ENCODE data around the gene PPP6R2.
A peak's percentile ranks its signal among the peaks of the same experiment; 100 is the strongest.

PPP6R2 gene

DNA sequence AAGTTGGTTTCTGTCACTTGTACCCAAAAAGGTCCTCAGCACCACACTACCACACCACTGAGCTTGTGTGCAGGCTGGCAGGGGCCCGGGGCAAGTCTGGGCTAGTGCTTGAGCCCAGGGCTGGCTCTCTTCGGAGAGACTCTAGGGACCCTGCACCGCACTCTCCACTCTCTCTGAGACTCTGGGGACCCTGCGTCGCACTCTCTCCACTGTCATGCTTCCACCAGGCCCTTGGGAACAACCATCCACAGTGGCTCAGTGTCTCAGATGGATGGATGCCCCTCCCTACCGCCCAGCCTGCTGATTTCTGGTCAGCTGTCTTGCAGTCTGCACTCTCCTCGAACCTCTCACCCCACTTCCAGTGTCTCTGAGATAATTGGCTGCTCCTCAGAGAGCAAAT is 133.7 kb downstream of the PPP6R2 start:
- TF ChIP-seq JUND (IDR thresholded peaks at IDR 0.05; ENCODE audit: low read depth), result no peak
- in situ Hi-C loops (cut with HindIII; ENCODE audit: low pct_unique_long_range_greater_than_20kb, low sequenced_read_pairs), result no loop called here
- no peak for DNase-seq (ENCODE audit: low read depth in 1 of 2, low spot score in 1 of 2)

DNA sequence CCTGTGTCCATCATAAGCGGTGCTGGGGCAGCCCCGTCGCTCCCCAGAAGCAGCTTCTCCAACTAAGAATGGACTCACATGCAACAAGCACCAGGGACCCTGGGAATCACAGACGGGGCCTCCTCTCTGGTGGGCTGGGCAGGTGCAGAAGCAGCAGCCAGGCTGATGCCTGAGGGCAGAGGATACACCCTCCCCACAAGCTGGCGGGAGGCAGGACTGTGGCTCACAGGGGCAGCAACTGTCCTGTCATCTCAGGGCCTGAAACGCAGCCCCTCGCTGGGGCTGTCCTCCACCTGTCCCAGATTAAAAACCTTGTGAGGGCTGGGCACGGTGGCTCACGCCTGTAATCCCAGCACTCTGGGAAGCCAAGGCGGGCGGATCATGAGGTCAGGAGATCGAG is 134.8 kb downstream of the PPP6R2 start:
- TF ChIP-seq JUND (IDR thresholded peaks at IDR 0.05; ENCODE audit: low read depth), result no peak
- no peak for DNase-seq (ENCODE audit: low read depth in 1 of 2, low spot score in 1 of 2)
- in situ Hi-C loops (cut with HindIII; ENCODE audit: low pct_unique_long_range_greater_than_20kb, low sequenced_read_pairs), result no loop called here

GRCh38 chr22:50479721-50480120 is 136.6 kb downstream of the PPP6R2 start:
- TF ChIP-seq JUND (IDR thresholded peaks at IDR 0.05; ENCODE audit: low read depth), result no peak
- DNase-seq (ENCODE audit: low read depth in 1 of 2, low spot score in 1 of 2), result no peak
- in situ Hi-C loops (cut with HindIII; ENCODE audit: low pct_unique_long_range_greater_than_20kb, low sequenced_read_pairs), result no loop called here

- no peak for TF ChIP-seq JUND (IDR thresholded peaks at IDR 0.05; ENCODE audit: low read depth)
- in situ Hi-C loops (cut with HindIII; ENCODE audit: low pct_unique_long_range_greater_than_20kb, low sequenced_read_pairs), result no loop called here
- DNase-seq (ENCODE audit: low read depth in 1 of 2, low spot score in 1 of 2), result no peak
Measured at GRCh38 chr22:50481045-50481439, 137.9 kb downstream of the PPP6R2 start.

DNA sequence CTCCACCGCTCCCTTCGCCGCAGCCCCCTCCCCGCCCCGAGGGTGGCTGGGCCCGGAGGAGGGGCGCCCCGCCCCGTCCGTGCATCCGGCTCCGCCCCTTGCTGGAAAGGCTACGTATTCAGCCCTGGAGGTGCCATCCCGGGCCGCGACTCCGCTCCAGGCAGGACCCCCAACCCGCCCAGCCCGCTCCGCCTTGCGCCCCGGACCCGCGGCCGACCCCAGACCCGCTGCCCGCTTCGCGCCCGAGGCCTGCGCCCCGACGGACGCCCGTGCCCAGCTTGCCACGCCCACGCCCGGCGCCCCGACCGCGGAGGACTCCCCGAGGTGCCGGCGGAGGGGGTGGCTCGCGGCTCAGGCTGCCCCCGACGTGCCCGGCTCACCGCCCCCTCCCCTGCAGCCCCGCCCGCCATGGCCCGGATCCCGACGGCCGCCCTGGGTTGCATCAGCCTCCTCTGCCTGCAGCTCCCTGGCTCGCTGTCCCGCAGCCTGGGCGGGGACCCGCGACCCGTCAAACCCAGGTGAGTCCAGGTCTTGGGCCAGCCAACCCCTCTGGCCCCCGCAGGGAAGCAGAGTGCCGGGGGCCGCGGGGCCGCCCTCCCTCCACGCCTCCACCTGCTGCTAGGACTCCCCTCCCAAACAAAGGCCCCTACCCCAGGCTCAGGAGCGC is 138.4 kb downstream of the PPP6R2 start, which contains the start of gene ADM2:
Gene ADM2 (plus strand): TSS at position 104 of the 667 bp plus-strand sequence. CDS start 305 bp downstream, at position 409.
- in situ Hi-C loops (cut with HindIII; ENCODE audit: low pct_unique_long_range_greater_than_20kb, low sequenced_read_pairs), result no loop called here
- no peak for TF ChIP-seq JUND (IDR thresholded peaks at IDR 0.05; ENCODE audit: low read depth)
- DNase-seq (ENCODE audit: low read depth in 1 of 2, low spot score in 1 of 2), result peak; percentile 47 to 70

- in situ Hi-C loops (cut with HindIII; ENCODE audit: low pct_unique_long_range_greater_than_20kb, low sequenced_read_pairs), result no loop called here
- TF ChIP-seq JUND (IDR thresholded peaks at IDR 0.05; ENCODE audit: low read depth), result no peak
- DNase-seq (ENCODE audit: low read depth in 1 of 2, low spot score in 1 of 2), result no peak
Measured at GRCh38 chr22:50482107-50483074, 139.3 kb downstream of the PPP6R2 start.

GRCh38 chr22:50483106-50483505 is 140.0 kb downstream of the PPP6R2 start:
- in situ Hi-C loops (cut with HindIII; ENCODE audit: low pct_unique_long_range_greater_than_20kb, low sequenced_read_pairs), result no loop called here

DNA sequence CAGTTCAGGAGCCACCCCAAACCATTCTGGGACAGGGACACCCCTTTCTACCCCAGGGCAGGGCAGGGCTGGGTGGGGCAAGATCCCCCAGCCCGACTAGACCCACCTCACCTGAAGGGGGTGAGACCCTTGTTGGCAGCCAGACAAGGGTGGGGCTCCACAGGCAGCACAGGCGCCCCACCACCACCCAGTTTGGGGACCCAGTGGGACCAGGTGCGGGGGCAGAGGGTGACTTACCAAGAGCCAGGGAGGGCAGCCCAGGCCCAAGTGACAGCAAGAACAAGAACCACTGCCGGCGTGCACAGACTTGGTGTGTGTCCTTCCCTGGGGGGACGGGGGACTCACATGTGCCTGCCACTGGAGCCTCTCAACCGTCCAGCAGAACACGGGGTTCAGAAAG is 140.4 kb downstream of the PPP6R2 start:
- in situ Hi-C loops (cut with HindIII; ENCODE audit: low pct_unique_long_range_greater_than_20kb, low sequenced_read_pairs), result no loop called here
- no peak for TF ChIP-seq JUND (IDR thresholded peaks at IDR 0.05; ENCODE audit: low read depth)
- no peak for DNase-seq (ENCODE audit: low read depth in 1 of 2, low spot score in 1 of 2)

More at GRCh38 chr22:50483106-50483505, 140.0 kb downstream of the PPP6R2 start:
- no peak for TF ChIP-seq JUND (IDR thresholded peaks at IDR 0.05; ENCODE audit: low read depth)
- no peak for DNase-seq (ENCODE audit: low read depth in 1 of 2, low spot score in 1 of 2)

DNA sequence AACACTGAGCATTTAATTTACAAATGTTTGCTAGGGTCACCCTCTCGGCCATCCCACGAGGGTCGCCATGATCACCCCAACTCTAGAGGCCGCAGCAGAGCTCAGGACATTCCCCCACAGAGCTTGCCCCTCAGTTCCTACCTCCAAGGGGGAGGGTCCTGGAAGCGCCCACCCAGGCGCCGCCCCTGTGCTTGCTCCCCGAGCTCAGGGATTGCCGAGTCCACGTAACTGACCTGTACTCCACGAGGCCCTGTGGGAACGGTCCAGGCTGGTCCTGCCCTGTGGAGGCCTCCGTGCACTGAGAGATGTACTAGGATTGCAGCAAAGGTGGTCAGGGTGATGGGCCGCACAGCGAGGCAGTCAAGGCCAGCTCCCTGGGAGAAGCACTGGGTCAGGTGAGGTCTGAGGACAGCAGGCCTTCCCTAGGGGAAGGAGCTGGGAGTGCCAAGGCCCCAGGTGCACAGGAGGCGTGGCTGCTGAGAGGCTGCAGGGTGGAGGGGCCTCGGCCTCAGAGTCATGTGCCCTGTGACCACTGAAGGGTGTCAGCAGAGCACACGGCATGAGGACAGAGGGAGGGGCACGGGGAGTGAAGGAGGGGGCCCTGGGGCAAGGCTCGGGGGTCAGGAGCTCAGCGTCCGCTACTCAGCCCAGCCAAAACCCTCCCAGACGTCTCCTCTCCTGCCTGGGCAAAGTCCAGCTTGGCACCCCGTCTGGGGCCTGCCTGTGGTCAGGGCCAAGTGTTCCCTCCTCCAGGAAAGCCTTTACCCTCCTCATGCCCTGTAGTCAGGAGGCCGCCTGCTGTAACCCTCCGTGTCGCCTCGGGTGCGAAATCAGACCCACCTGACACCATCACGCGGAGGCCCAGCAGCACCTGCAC is 141.1 kb downstream of the PPP6R2 start:
- no peak for DNase-seq (ENCODE audit: low read depth in 1 of 2, low spot score in 1 of 2)
- no peak for TF ChIP-seq JUND (IDR thresholded peaks at IDR 0.05; ENCODE audit: low read depth)
- in situ Hi-C loops (cut with HindIII; ENCODE audit: low pct_unique_long_range_greater_than_20kb, low sequenced_read_pairs), result no loop called here

- TF ChIP-seq JUND (IDR thresholded peaks at IDR 0.05; ENCODE audit: low read depth), result no peak
- peak in 1 of 2 experiments; percentile 56 for DNase-seq (ENCODE audit: low read depth in 1 of 2, low spot score in 1 of 2)
- in situ Hi-C loops (cut with HindIII; ENCODE audit: low pct_unique_long_range_greater_than_20kb, low sequenced_read_pairs), result no loop called here
Measured at GRCh38 chr22:50485221-50486131, 142.3 kb downstream of the PPP6R2 start.

DNA sequence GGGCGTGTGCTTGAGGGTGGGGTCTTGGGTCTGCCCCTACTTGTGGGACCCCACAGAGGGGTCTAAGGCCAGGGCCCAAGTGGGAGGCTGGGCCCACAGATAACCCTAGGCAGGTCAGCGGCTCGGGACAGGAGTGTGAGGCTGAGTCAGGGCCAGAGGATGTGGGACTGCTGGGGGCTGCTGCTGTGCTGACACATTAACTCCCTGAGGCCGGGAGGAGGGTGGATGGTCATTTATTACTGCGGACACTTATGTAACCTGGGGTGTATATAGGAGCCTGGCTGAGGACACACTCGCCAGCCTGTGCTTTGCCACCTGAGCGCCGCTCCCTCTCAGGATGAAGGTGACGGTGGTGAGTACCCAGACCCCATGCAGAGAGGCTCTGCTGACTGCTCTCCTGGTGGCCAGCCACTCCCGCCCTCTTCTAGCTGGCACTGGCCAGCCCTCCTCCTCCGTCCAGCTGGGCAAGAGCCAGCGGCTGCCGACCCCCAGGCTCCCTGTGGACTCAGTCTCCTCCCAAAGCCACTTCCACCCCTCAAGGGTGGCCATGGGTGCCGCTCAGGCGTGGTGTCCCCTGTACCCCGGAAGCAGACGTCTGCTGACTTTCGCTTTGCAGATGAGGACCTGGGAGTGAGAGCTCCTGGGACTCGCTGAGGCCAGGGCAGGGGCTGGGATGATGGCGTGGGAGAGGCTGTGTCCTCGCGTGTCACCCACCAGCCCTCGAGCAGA is 143.6 kb downstream of the PPP6R2 start, which contains the start of gene MIOX:
Gene MIOX (plus strand): TSS at position 299 of the 729 bp plus-strand sequence. CDS start 39 bp downstream, at position 338.
- no peak for DNase-seq (ENCODE audit: low read depth in 1 of 2, low spot score in 1 of 2)
- no peak for TF ChIP-seq JUND (IDR thresholded peaks at IDR 0.05; ENCODE audit: low read depth)
- in situ Hi-C loops (cut with HindIII; ENCODE audit: low pct_unique_long_range_greater_than_20kb, low sequenced_read_pairs), result no loop called here

Data from T47D (cell line).